H7 (cell line): ENCODE measurements around the gene GAL3ST1. TPM values are rescaled to one million over a fixed set of nuclear protein-coding genes. Genes with fewer than 3 reads are reported as not detected.
"Not testable (repeated sequence)": the region's sequence is repeated elsewhere in the genome, so short reads cannot be mapped to it uniquely, and the experiment has no call there.

Experiments
- DNase-seq: peaks from one replicate; pipeline ENCODE4 v3.0.0; 2012
- H3K27me3 ChIP-seq: 2 replicates; pipeline ENCODE4 v1.6.0; 2011; ENCODE audit warnings: mild to moderate bottlenecking, low read length; ENCODE audit not compliant: control insufficient read depth, insufficient read depth
- H3K36me3 ChIP-seq: replicated peaks from 2 replicates; pipeline ENCODE4 v1.5.1; 2011; ENCODE audit warnings: low read length; ENCODE audit not compliant: control insufficient read depth, insufficient read depth
- H3K4me3 ChIP-seq: 2 replicates; pipeline ENCODE4 v1.5.1; 2011; ENCODE audit warnings: low read depth, mild to moderate bottlenecking, control low read depth, low read length, moderate library complexity; ENCODE audit not compliant: insufficient read depth
- total RNA-seq: library from RNA; depleted of rRNA; stranded (reverse); fragments of >200 nt; shearing (Covaris generic); gene quantifications from 2 replicates; pipeline ENCODE4 v1.2.3, GENCODE V29; 2014

Gene GAL3ST1
- total RNA-seq, 1 experiment from 2014 or later, result 11.9 TPM

GRCh38 chr22:30542811-30543188 lies 31.7 kb downstream of the GAL3ST1 start:
- peaks cover 21% of the 10 kb centered on the region for H3K27me3 ChIP-seq
- H3K4me3 ChIP-seq, result peak overlapping the region; percentile 41; the same call in 1 of the 2 replicates
- no peak for DNase-seq
- no peaks in the 10 kb centered on the region for H3K36me3 ChIP-seq

- Histone ChIP-seq H3K4me3 (peak overlapping the region; percentile 41), H3K36me3 (no peaks in the 10 kb centered on the region)
- DNase-seq, result peak; percentile 86
Measured at GRCh38 chr22:30541961-30542810, 32.3 kb downstream of the GAL3ST1 start.

DNA sequence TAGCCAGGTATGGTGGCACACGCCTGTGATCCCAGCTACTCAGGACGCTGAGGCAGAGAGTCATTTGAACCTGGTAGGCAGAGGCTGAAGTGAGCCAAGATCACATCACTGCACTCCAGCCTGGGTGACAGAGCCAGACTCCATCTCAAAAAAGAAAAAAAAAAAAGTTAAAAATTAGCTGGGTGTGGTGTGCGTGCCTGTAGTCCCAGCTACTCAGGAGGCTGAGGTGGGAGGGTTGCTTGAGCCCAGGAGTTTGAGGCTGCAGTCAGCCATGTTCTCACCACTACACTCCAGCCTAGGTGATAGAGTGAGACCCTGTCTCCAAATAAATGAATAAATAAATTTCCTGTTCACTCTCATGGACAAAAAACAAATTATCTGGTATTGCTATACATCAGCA lies 33.0 kb downstream of the GAL3ST1 start:
- H3K4me3 ChIP-seq, DNase-seq, H3K36me3 ChIP-seq: not testable (repeated sequence)
- H3K27me3 ChIP-seq, result peaks cover 21% of the 10 kb centered on the region

More at GRCh38 chr22:30541961-30542810, 32.3 kb downstream of the GAL3ST1 start:
- peaks cover 21% of the 10 kb centered on the region for H3K27me3 ChIP-seq

GRCh38 chr22:30539368-30539767 lies 35.1 kb downstream of the GAL3ST1 start:
- no peak for DNase-seq

GRCh38 chr22:30538280-30538679 lies 36.2 kb downstream of the GAL3ST1 start:
- DNase-seq, result no peak
- Histone ChIP-seq H3K4me3 (no peak overlapping the region), H3K36me3 (no peaks in the 10 kb centered on the region), H3K27me3 (peaks cover 14% of the 10 kb centered on the region)

More at GRCh38 chr22:30539368-30539767, 35.1 kb downstream of the GAL3ST1 start:
- Histone ChIP-seq H3K4me3 (no peak overlapping the region), H3K36me3 (no peaks in the 10 kb centered on the region), H3K27me3 (peaks cover 21% of the 10 kb centered on the region)

- Histone ChIP-seq H3K4me3 (no peak overlapping the region), H3K27me3 (peaks cover 4% of the 10 kb centered on the region; the same call in 1 of the 2 replicates), H3K36me3 (no peaks in the 10 kb centered on the region)
- no peak for DNase-seq
Measured at GRCh38 chr22:30537083-30537731, 37.3 kb downstream of the GAL3ST1 start.

GRCh38 chr22:30535182-30535581 lies 39.3 kb downstream of the GAL3ST1 start:
- no peak for DNase-seq

DNA sequence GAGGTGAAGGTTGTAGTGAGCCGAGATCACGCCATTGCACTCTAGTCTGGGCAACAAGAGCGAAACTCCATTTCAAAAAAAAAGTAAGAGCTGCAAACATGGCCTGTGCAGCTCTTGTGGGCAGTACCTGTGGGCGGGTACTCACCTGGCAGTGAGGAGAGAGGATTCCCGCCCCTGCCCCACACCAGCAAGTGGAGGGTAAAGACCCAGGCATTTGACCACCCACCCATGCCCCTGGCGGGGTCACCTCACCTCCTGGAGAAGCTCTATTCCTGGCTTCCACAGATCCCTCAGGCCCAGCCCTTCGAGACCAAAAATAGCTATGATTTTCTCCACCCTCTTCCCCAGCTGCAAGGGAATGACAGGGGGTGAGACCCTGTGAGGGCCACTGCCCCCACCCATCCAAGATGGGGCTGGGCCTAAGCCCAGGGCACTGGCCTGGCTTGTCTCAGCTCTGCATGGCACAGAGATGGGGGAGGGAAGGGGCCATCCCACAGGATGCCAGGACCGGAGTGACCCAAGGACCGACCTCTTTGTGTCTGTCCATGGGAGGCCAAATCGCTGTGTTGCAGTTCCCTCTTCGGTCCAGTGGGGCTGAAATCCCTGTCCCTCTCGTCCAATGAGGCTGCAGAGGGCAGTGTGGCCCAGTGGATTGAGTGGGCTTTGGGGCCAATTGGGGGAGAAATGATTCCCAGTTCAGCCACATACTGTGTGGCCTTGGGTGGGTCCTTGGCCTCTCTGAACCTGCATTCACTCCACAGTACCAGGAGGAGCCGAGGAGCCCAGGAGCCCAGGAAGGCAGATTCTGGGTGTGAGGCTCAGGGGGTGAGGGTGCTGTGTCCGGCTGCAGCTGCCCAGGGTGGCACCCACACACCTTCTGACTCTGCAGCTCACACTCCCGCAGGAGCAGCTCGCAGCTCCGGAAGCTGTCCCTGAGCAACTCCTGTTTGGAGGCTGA lies 42.5 kb downstream of the GAL3ST1 start:
- no peaks in the 10 kb centered on the region for H3K27me3 ChIP-seq
- no peak overlapping the region for H3K4me3 ChIP-seq
- H3K36me3 ChIP-seq, result no peaks in the 10 kb centered on the region
- DNase-seq, result peak; percentile 59

More at GRCh38 chr22:30535182-30535581, 39.3 kb downstream of the GAL3ST1 start:
- Histone ChIP-seq H3K36me3 (no peaks in the 10 kb centered on the region), H3K27me3 (no peaks in the 10 kb centered on the region), H3K4me3 (no peak overlapping the region)

- H3K27me3 ChIP-seq, result no peaks in the 10 kb centered on the region
- DNase-seq, result no peak
- H3K4me3 ChIP-seq, result no peak overlapping the region
- H3K36me3 ChIP-seq, result no peaks in the 10 kb centered on the region
Measured at GRCh38 chr22:30526656-30527055, 47.8 kb downstream of the GAL3ST1 start.

- Histone ChIP-seq H3K36me3 (no peaks in the 10 kb centered on the region), H3K27me3 (no peaks in the 10 kb centered on the region), H3K4me3 (no peak overlapping the region)
- DNase-seq, result no peak
Measured at GRCh38 chr22:30523646-30524489, 50.6 kb downstream of the GAL3ST1 start.

GRCh38 chr22:30521368-30522156 lies 52.9 kb downstream of the GAL3ST1 start:
- Histone ChIP-seq H3K36me3 (no peaks in the 10 kb centered on the region), H3K27me3 (no peaks in the 10 kb centered on the region), H3K4me3 (no peak overlapping the region)
- DNase-seq, result no peak

DNA sequence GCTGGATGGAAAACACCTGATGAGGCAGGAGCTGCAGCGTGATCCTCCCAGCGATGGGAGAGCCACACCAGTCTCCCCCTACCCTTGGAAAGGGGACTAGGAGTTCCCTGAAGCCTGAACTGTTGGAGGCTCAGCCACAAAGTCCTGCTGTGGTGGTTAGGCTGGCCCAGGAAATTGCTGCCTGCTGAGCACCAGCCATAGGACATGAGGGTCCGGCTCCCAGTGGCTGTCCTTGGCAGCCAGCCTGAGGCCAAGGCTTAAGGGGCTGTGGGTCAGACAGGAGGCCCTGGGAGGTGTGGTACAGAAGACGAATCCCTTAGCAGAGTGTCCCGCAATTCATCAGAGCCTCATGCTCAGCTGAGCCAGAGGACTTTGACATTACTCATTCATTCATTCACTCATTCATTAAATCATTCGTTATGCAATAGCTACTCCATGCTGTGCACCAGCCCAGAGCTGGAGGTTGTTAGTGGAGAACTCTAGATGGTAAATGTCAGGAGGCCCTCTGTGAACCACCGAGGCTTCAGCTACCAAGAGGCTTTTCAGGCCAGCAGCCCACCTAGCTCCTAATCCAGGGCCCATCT lies 54.5 kb downstream of the GAL3ST1 start:
- Histone ChIP-seq H3K27me3 (no peaks in the 10 kb centered on the region), H3K4me3 (no peak overlapping the region), H3K36me3 (no peaks in the 10 kb centered on the region)
- DNase-seq, result no peak

- H3K4me3 ChIP-seq, result no peak overlapping the region
- no peaks in the 10 kb centered on the region for H3K36me3 ChIP-seq
- H3K27me3 ChIP-seq, result no peaks in the 10 kb centered on the region
- no peak for DNase-seq
Measured at GRCh38 chr22:30516731-30517130, 57.7 kb downstream of the GAL3ST1 start.
